ENCODE results near the gene TMEM143. TPM values are rescaled to one million over a fixed set of nuclear protein-coding genes. Genes with fewer than 3 reads are reported as not detected.

Gene TMEM143
- total and polyA plus RNA-seq, 4 donors = 4.1 to 12.3 (median 9.3) TPM

- no peaks in the 10 kb centered on the region for H3K27me3 ChIP-seq (ENCODE audit: control insufficient read depth in 3 of 3, insufficient read depth in 3 of 3, low read length in 2 of 3)
- H3K9ac ChIP-seq (ENCODE audit: insufficient read depth in 1 of 2, low read length in 2 of 2) = peak overlapping the region; percentile 29 to 91
- peak overlapping the region; percentile 38 for H3K4me3 ChIP-seq
- TF ChIP-seq CTCF (IDR thresholded peaks at IDR 0.05; ENCODE audit: control extremely low read depth, extremely low read depth) = no peak
- ATAC-seq (ENCODE audit: insufficient read depth, low FRiP score) (peak; percentile 86), DNase-seq (peak; percentile 96 to 97 (median 96))
- H3K4me1 ChIP-seq (ENCODE audit: control insufficient read depth in 5 of 5, insufficient read depth in 5 of 5, low read length in 5 of 5) = peaks cover 0 to 9% (median 2%) of the 10 kb centered on the region in 5 donors
- 4% methylated on average over 26 of the region's 26 CpGs for whole genome bisulfite sequencing, 2 donors
- peaks cover 0 to 2% (median 0%) of the 10 kb centered on the region in 4 donors for H3K36me3 ChIP-seq (ENCODE audit: control insufficient read depth in 4 of 4, insufficient read depth in 4 of 4, low read length in 4 of 4)
- peak overlapping the region; percentile 91 to 95 for H3K27ac ChIP-seq (ENCODE audit: low read depth in 1 of 2, low read length in 1 of 2)
- no peaks in the 10 kb centered on the region for H3K9me3 ChIP-seq (ENCODE audit: control insufficient read depth in 4 of 4, insufficient read depth in 3 of 4, low read length in 3 of 4)
These were observed 832 bp downstream of the TMEM143 start for GRCh38 chr19:48362716-48363499.

GRCh38 chr19:48361912-48362311 lies 1.8 kb downstream of the TMEM143 start:
- Histone ChIP-seq H3K9ac (ENCODE audit: insufficient read depth in 1 of 2, low read length in 2 of 2) (no peak overlapping the region), H3K27ac (ENCODE audit: low read depth in 1 of 2, low read length in 1 of 2) (no peak overlapping the region), H3K27me3 (ENCODE audit: control insufficient read depth in 3 of 3, insufficient read depth in 3 of 3, low read length in 2 of 3) (no peaks in the 10 kb centered on the region), H3K4me3 (no peak overlapping the region), H3K36me3 (ENCODE audit: control insufficient read depth in 4 of 4, insufficient read depth in 4 of 4, low read length in 4 of 4) (peaks cover 0 to 2% (median 0%) of the 10 kb centered on the region in 4 donors), H3K9me3 (ENCODE audit: control insufficient read depth in 4 of 4, insufficient read depth in 3 of 4, low read length in 3 of 4) (no peaks in the 10 kb centered on the region), H3K4me1 (ENCODE audit: control insufficient read depth in 5 of 5, insufficient read depth in 5 of 5, low read length in 5 of 5) (peaks cover 0 to 9% (median 2%) of the 10 kb centered on the region in 5 donors)
- TF ChIP-seq CTCF (IDR thresholded peaks at IDR 0.05; ENCODE audit: control extremely low read depth, extremely low read depth) = no peak
- DNase-seq = no peak
- no peak for ATAC-seq (ENCODE audit: insufficient read depth, low FRiP score)
- 96% methylated on average over 3 of the region's 3 CpGs for WGBS, 2 donors

GRCh38 chr19:48359123-48359522 lies 4.6 kb downstream of the TMEM143 start:
- peaks cover 0 to 5% (median 0%) of the 10 kb centered on the region in 5 donors for H3K4me1 ChIP-seq (ENCODE audit: control insufficient read depth in 5 of 5, insufficient read depth in 5 of 5, low read length in 5 of 5)
- H3K27ac ChIP-seq (ENCODE audit: low read depth in 1 of 2, low read length in 1 of 2) = no peak overlapping the region
- H3K9me3 ChIP-seq (ENCODE audit: control insufficient read depth in 4 of 4, insufficient read depth in 3 of 4, low read length in 3 of 4) = no peaks in the 10 kb centered on the region
- 92 to 95% methylated on average over 5 of the region's 5 CpGs for WGBS, 2 donors
- H3K4me3 ChIP-seq = no peak overlapping the region
- TF ChIP-seq CTCF (IDR thresholded peaks at IDR 0.05; ENCODE audit: control extremely low read depth, extremely low read depth) = no peak
- peaks cover 0 to 2% (median 0%) of the 10 kb centered on the region in 4 donors for H3K36me3 ChIP-seq (ENCODE audit: control insufficient read depth in 4 of 4, insufficient read depth in 4 of 4, low read length in 4 of 4)
- H3K9ac ChIP-seq (ENCODE audit: insufficient read depth in 1 of 2, low read length in 2 of 2) = no peak overlapping the region
- DNase-seq (no peak), ATAC-seq (ENCODE audit: insufficient read depth, low FRiP score) (no peak)
- no peaks in the 10 kb centered on the region for H3K27me3 ChIP-seq (ENCODE audit: control insufficient read depth in 3 of 3, insufficient read depth in 3 of 3, low read length in 2 of 3)
